Breast epithelium (tissue), 4 donors: Measurements from ENCODE around the gene TLE2. TPM values are rescaled to one million over a fixed set of nuclear protein-coding genes. Genes with fewer than 3 reads are reported as not detected.
A peak's percentile ranks its signal among the peaks of the same experiment; 100 is the strongest.

Source experiments
- DNase-seq, 2 donors: peaks; one replicate each; pipeline ENCODE4 v3.0.0-alpha.2; 2019; ENCODE audit warnings: low spot score in 2 of 2
- H3K27ac ChIP-seq, 2 donors: fragments of 200-600 bp; sonication (generic) in 1 of 2; one replicate each; pipeline ENCODE4 v1.5.1; 2016 to 2019; ENCODE audit warnings: mild to moderate bottlenecking in 1 of 2
- H3K27me3 ChIP-seq, 2 donors: fragments of 200-600 bp; sonication (generic) in 1 of 2; one replicate each; pipeline versions ENCODE4 v1.5.1 to v1.6.0; 2017 to 2019; ENCODE audit warnings: control low read depth in 1 of 2, mild to moderate bottlenecking in 1 of 2
- H3K36me3 ChIP-seq: fragments of 200-600 bp; one replicate; pipeline ENCODE4 v1.5.1; 2019
- H3K4me1 ChIP-seq, 2 donors: fragments of 200-600 bp; sonication (generic); one replicate each; pipeline ENCODE4 v1.5.1; 2016 to 2019; ENCODE audit warnings: control low read depth in 1 of 2
- H3K4me3 ChIP-seq, 3 donors: fragments of 200-600 bp; sonication (generic); 1 replicate in 2 of 3; 2 replicates in 1 of 3; pipeline ENCODE4 v1.5.1; 2016 to 2019; ENCODE audit warnings: mild to moderate bottlenecking in 3 of 3, moderate library complexity in 2 of 3
- H3K9me3 ChIP-seq, 2 donors: fragments of 200-600 bp; sonication (generic) in 1 of 2; one replicate each; pipeline ENCODE4 v1.5.1; 2016 to 2019; ENCODE audit warnings: control low read depth in 1 of 2
- CTCF ChIP-seq, 3 donors: fragments of 450-650 bp; IDR thresholded peaks; one replicate each; pipeline ENCODE4 v1.5.1; 2016 to 2017; ENCODE audit warnings: antibody characterized with exemption in 3 of 3, mild to moderate bottlenecking in 3 of 3, moderate library complexity in 3 of 3
- POLR2A ChIP-seq: fragments of 450-650 bp; IDR thresholded peaks from one replicate; pipeline ENCODE4 v1.6.1; 2016; ENCODE audit warnings: antibody characterized with exemption, mild to moderate bottlenecking, moderate library complexity
- POLR2AphosphoS5 ChIP-seq, 3 donors: sonication (generic); formaldehyde crosslinking; IDR thresholded peaks; one replicate each; pipeline ENCODE4 v1.6.1; 2017; ENCODE audit warnings: antibody characterized with exemption in 3 of 3
- intact Hi-C: fragments of 100-400 bp; cut with DNase I; formaldehyde crosslinking; loops from one replicate; pipeline ENCODE4 v1.15.1; 2023; ENCODE audit warnings: low total_unique reads
- total RNA-seq, 3 donors: library from RNA; depleted of rRNA; stranded (reverse); fragments of >200 nt; gene quantifications; one replicate each; pipeline ENCODE4 v1.1.0, GENCODE V29; 2016

Gene TLE2
- total RNA-seq, 3 donors from 2014 or later = 25.3 to 65.6 (median 35.1) TPM

GRCh38 chr19:2982561-2982960 lies 46.5 kb downstream of the TLE2 start:
- Histone ChIP-seq H3K9me3 (no peaks in the 10 kb centered on the region), H3K36me3 (no peaks in the 10 kb centered on the region), H3K4me3 (peak overlapping the region in 1 of 3 donors; percentile 69), H3K27me3 (no peaks in the 10 kb centered on the region), H3K4me1 (peaks cover 4 to 11% of the 10 kb centered on the region in 2 donors), H3K27ac (peak overlapping the region; percentile 96 to 98)
- intact Hi-C loops = no loop called here
- TF ChIP-seq POLR2AphosphoS5 (IDR thresholded peaks at IDR 0.05) = no peak
- DNase-seq = no peak

DNA sequence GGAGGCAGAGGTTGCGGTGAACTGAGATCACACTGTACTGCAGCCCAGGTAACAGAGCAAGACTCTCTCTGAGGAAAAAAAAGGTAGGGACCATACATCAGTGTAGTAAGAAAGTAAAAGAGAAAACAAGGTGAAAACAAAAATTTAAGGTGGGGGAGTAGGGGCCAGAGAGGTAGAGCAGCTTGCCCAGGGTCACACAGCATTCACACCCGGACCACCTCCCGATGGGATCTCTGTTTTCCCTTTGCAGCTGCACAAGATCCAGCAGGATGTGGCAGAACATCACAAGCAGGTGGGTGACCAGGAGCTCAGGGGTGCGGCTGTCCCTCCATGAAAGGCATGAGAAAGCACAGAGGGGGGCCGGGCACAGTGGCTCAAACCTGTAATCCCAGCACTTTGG lies 47.2 kb downstream of the TLE2 start:
- H3K4me3 ChIP-seq = no peak overlapping the region
- TF ChIP-seq POLR2A = no peak
- no peak for TF ChIP-seq CTCF (IDR thresholded peaks at IDR 0.05)
- no peak for TF ChIP-seq POLR2AphosphoS5 (IDR thresholded peaks at IDR 0.05)
- no peaks in the 10 kb centered on the region for H3K27me3 ChIP-seq
- peaks cover 5 to 11% of the 10 kb centered on the region in 2 donors for H3K4me1 ChIP-seq
- no peaks in the 10 kb centered on the region for H3K9me3 ChIP-seq
- no peak for DNase-seq
- intact Hi-C loops = no loop called here
- H3K27ac ChIP-seq = no peak overlapping the region
- no peaks in the 10 kb centered on the region for H3K36me3 ChIP-seq

GRCh38 chr19:2978772-2979171 lies 50.3 kb downstream of the TLE2 start:
- no peak for DNase-seq
- Histone ChIP-seq H3K27me3 (no peaks in the 10 kb centered on the region), H3K36me3 (no peaks in the 10 kb centered on the region), H3K27ac (no peak overlapping the region), H3K4me1 (peaks cover 12 to 21% of the 10 kb centered on the region in 2 donors), H3K4me3 (no peak overlapping the region), H3K9me3 (no peaks in the 10 kb centered on the region)
- intact Hi-C loops = no loop called here
- TF ChIP-seq CTCF (IDR thresholded peaks at IDR 0.05) = no peak
- TF ChIP-seq POLR2AphosphoS5 (IDR thresholded peaks at IDR 0.05) = no peak
- TF ChIP-seq POLR2A = no peak

DNA sequence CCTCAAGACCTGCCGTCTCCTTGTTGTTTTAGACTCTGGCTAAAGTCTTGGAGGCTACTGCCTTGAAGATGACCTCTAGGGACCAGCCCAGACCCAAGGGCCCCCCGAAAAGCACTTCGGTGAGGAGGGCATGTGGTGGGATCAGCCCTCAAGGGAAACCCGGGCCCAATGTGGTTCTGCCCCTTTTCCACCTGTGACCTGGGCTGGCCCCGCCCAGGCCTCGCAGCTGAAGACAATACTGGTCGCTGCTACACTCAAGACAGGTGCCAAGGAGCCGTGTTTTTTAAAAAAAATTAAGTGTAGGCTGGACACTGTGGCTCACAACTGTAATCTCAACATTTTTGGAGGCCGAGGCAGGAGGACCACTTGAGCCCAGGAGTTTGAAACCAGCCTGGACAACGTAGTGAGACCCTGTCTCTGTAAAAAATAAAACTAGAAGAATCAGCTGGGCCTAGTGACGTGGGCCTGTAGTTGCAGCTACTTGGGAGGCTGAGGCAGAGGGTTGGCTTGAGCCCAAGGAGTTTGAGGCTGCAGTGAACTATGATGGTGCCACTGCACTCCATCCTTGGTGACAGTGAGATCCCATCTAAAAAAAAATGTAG lies 50.8 kb downstream of the TLE2 start:
- Histone ChIP-seq H3K4me1 (peaks cover 10 to 18% of the 10 kb centered on the region in 2 donors), H3K27me3 (no peaks in the 10 kb centered on the region), H3K27ac (peak overlapping the region; percentile 41 to 70), H3K4me3 (no peak overlapping the region), H3K36me3 (no peaks in the 10 kb centered on the region), H3K9me3 (no peaks in the 10 kb centered on the region)
- intact Hi-C loops = no loop called here
- no peak for TF ChIP-seq POLR2A
- TF ChIP-seq POLR2AphosphoS5 (IDR thresholded peaks at IDR 0.05) = no peak
- no peak for TF ChIP-seq CTCF (IDR thresholded peaks at IDR 0.05)
- DNase-seq = no peak

- DNase-seq = no peak
- intact Hi-C loops = no loop called here
- Histone ChIP-seq H3K4me1 (peaks cover 8 to 15% of the 10 kb centered on the region in 2 donors), H3K9me3 (no peaks in the 10 kb centered on the region), H3K27ac (peak overlapping the region; percentile 41 to 70), H3K4me3 (peak overlapping the region in 2 of 3 donors; percentile 50 to 74), H3K36me3 (no peaks in the 10 kb centered on the region), H3K27me3 (no peaks in the 10 kb centered on the region)
- TF ChIP-seq POLR2AphosphoS5 (IDR thresholded peaks at IDR 0.05) = no peak
- no peak for TF ChIP-seq POLR2A
- no peak for TF ChIP-seq CTCF (IDR thresholded peaks at IDR 0.05)
Measured at GRCh38 chr19:2977746-2978138, 51.3 kb downstream of the TLE2 start.
